HepG2 (cell line): ENCODE measurements around the gene CDCA4. TPM values are rescaled to one million over a fixed set of nuclear protein-coding genes. Genes with fewer than 3 reads are reported as not detected.

Source experiments
- ATAC-seq: fragments of 200-7000 bp; cut with Tn5 transposase; 3 replicates; pipeline ENCODE4 v1.9.1; 2020; ENCODE audit warnings: mild to moderate bottlenecking, moderate library complexity
- BruUV-seq: library from RNA; stranded (reverse); fragments of 400-500 nt; replicated peaks from 2 replicates; lab custom pipeline; 2021; lab: Mats Ljungman, UMichigan
- CTCF ChIA-PET: fragments of 300-600 bp; formaldehyde crosslinking; extraction: SDS; loops from one replicate; lab custom pipeline; 2021; ENCODE audit warnings: low total read pairs, inconsistent platforms, low intra/inter-chr PET ratio; lab: Yijun Ruan, JAX
- POLR2A ChIA-PET: fragments of 350-600 bp; sonication (Branson Sonifier 250); formaldehyde crosslinking; loops from one replicate; lab custom pipeline; 2020; ENCODE audit warnings: antibody characterized with exemption, inconsistent platforms; lab: Yijun Ruan, JAX
- DNase-seq: peaks from one replicate; pipeline ENCODE4 v3.0.0-alpha.2; 2015; ENCODE audit warnings: low spot score
- FAIRE-seq: peaks from 3 replicates; lab custom pipeline; 2011; peaks lifted over from hg19 to GRCh38; lab: Jason Lieb, UNC
- H2AFZ ChIP-seq: one replicate; pipeline ENCODE4 v1.6.1; 2011; ENCODE audit warnings: low read length, inconsistent platforms
- H3K27ac ChIP-seq: fragments of 300-600 bp; 3 replicates; pipeline ENCODE4 v1.8.0; 2011; ENCODE audit warnings: mixed run types, mild to moderate bottlenecking, mixed read lengths, low read length, inconsistent platforms; ENCODE audit not compliant: insufficient read depth; ENCODE audit errors: extremely low read length
- H3K27me3 ChIP-seq, 2 experiments: fragments of 200-600 bp in 1 of 2; 2 replicates in 1 of 2; 3 replicates in 1 of 2; pipeline versions ENCODE4 v1.6.0 to v1.8.0; 2011; ENCODE audit warnings: low read length in 2 of 2, mild to moderate bottlenecking in 2 of 2, moderate library complexity in 2 of 2, inconsistent platforms in 1 of 2; ENCODE audit not compliant: insufficient read depth in 2 of 2, control insufficient read depth in 1 of 2
- H3K36me3 ChIP-seq, 2 experiments: fragments of 200-600 bp in 1 of 2; replicated peaks in 1 of 2; 2 replicates in 1 of 2; 3 replicates in 1 of 2; pipeline versions ENCODE4 v1.5.1 to v1.8.0; 2011; ENCODE audit warnings: low read length in 2 of 2, inconsistent platforms in 1 of 2; ENCODE audit not compliant: insufficient read depth in 2 of 2, control insufficient read depth in 1 of 2
- H3K4me1 ChIP-seq: 2 replicates; pipeline ENCODE4 v1.5.1; 2012; ENCODE audit warnings: low read length, inconsistent platforms; ENCODE audit not compliant: insufficient read depth
- H3K4me2 ChIP-seq: 2 replicates; pipeline ENCODE4 v1.6.0; 2011; ENCODE audit warnings: low read depth, low read length, inconsistent platforms
- H3K4me3 ChIP-seq, 3 experiments: fragments of 200-600 bp in 1 of 3; sonication (generic), shearing (Covaris generic) in 1 of 3; replicated peaks in 1 of 3; 2 replicates each; pipeline ENCODE4 v1.5.1; 2011 to 2016; ENCODE audit warnings: low read length in 3 of 3, inconsistent platforms in 2 of 3, low read depth in 2 of 3, mild to moderate bottlenecking in 2 of 3, control low read depth in 1 of 3, mixed read lengths in 1 of 3; ENCODE audit not compliant: insufficient read depth in 1 of 3
- H3K79me2 ChIP-seq: one replicate; pipeline ENCODE4 v1.6.1; 2011; ENCODE audit warnings: low read length, inconsistent platforms; ENCODE audit not compliant: insufficient read depth
- H3K9ac ChIP-seq: 2 replicates; pipeline ENCODE4 v1.6.0; 2011; ENCODE audit warnings: mild to moderate bottlenecking, low read depth, low read length, inconsistent platforms; ENCODE audit not compliant: insufficient read depth
- H3K9me3 ChIP-seq: 2 replicates; pipeline ENCODE4 v1.5.1; 2012; ENCODE audit warnings: mild to moderate bottlenecking, low read length
- H4K20me1 ChIP-seq: 2 replicates; pipeline ENCODE4 v1.6.0; 2011; ENCODE audit warnings: inconsistent platforms, mild to moderate bottlenecking, low read length, moderate library complexity; ENCODE audit not compliant: insufficient read depth
- ZNF546 ChIP-seq: sonication (generic); formaldehyde crosslinking; conservative IDR thresholded peaks from 2 replicates; pipeline ENCODE4 v1.8.1; 2023; ENCODE audit warnings: mild to moderate bottlenecking, missing genetic modification reagents
- WGBS: methylation state at CpG from one replicate; pipeline ENCODE4 v1.1.6; 2017; ENCODE audit warnings: low lambda C conversion rate; 5-methylcytosine and 5-hydroxymethylcytosine counted together
- in situ Hi-C: cut with HindIII; loops from 2 replicates; pipeline ENCODE4 v1.10.0; 2017; ENCODE audit warnings: low pct_unique_long_range_greater_than_20kb; ENCODE audit not compliant: extremely low pct_ligation_motif_present
- intact Hi-C: fragments of 100-400 bp; cut with micrococcal nuclease; formaldehyde crosslinking; loops from one replicate; pipeline ENCODE4 v1.10.0; 2022; ENCODE audit not compliant: unreplicated experiment
- polyA plus RNA-seq, 8 experiments: library from polyadenylated mRNA; depleted of rRNA in 3 of 8; stranded (reverse) in 7 of 8; unstranded in 1 of 8; fragments of >200 nt; fragmentation: Illumina TruSeq in 4 of 8; extraction: Trizol in 4 of 8; gene quantifications; 2 replicates each; pipeline versions ENCODE4 v1.2.1 to v1.2.3, GENCODE V29; 2011 to 2016; ENCODE audit warnings: low read depth in 4 of 8, missing spikeins in 1 of 8, mixed read lengths in 1 of 8; ENCODE audit not compliant: insufficient read depth in 1 of 8
- total RNA-seq, 5 experiments: library from RNA; depleted of rRNA; stranded (reverse); fragments of >200 nt; fragmentation: Illumina TruSeq; extraction: Trizol; gene quantifications; 2 replicates each; pipeline ENCODE4 v1.2.3, GENCODE V29; 2016; ENCODE audit warnings: low read depth in 1 of 5
- TF ChIP-seq, protein P1 (sequence below): sonication (generic); formaldehyde crosslinking; IDR thresholded peaks from 2 replicates; pipeline ENCODE4 v1.4.0; 2020; ENCODE audit warnings: missing genetic modification reagents, mild to moderate bottlenecking, borderline replicate concordance
- TF ChIP-seq, protein P2 (sequence below): sonication (generic); formaldehyde crosslinking; IDR thresholded peaks from 2 replicates; pipeline ENCODE4 v1.5.1; 2020; ENCODE audit warnings: missing genetic modification reagents, mild to moderate bottlenecking, borderline replicate concordance
- TF ChIP-seq, protein P3 (sequence below): sonication (generic); formaldehyde crosslinking; IDR thresholded peaks from 2 replicates; pipeline ENCODE4 v1.4.0; 2020; ENCODE audit warnings: missing genetic modification reagents
- TF ChIP-seq, protein P4 (sequence below): sonication (generic); formaldehyde crosslinking; IDR thresholded peaks from 2 replicates; pipeline ENCODE4 v1.4.0; 2020; ENCODE audit warnings: missing genetic modification reagents, borderline replicate concordance
- TF ChIP-seq, protein P5 (sequence below): sonication (generic); formaldehyde crosslinking; IDR thresholded peaks from 2 replicates; pipeline ENCODE4 v1.4.0; 2020; ENCODE audit warnings: mild to moderate bottlenecking, low read depth, missing genetic modification reagents

Gene CDCA4
- total and polyA plus RNA-seq, 2 of the 13 experiments (the other 11 are each of a cell fraction or from before 2014, with no cell fraction given) = 19.7 to 43.1 TPM

DNA sequence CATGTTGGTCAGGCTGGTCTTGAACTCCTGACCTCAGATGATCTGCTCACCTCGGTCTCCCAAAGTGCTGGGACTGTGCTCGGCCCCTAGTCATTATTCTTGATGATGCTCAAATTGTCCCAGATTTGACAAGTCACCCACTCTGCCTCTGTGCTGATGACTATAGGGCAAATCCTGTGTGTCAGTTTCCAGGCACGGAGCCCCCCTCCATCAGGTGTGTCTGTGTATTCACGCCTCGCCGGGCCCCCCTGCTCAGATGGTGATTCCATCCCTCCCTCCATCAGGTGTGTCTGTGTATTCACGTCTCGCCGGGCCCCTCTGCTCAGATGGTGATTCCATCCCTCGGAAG lies 48.6 kb upstream of the CDCA4 start:
- CTCF ChIA-PET = no interaction called here
- TF ChIP-seq, protein P1, sequence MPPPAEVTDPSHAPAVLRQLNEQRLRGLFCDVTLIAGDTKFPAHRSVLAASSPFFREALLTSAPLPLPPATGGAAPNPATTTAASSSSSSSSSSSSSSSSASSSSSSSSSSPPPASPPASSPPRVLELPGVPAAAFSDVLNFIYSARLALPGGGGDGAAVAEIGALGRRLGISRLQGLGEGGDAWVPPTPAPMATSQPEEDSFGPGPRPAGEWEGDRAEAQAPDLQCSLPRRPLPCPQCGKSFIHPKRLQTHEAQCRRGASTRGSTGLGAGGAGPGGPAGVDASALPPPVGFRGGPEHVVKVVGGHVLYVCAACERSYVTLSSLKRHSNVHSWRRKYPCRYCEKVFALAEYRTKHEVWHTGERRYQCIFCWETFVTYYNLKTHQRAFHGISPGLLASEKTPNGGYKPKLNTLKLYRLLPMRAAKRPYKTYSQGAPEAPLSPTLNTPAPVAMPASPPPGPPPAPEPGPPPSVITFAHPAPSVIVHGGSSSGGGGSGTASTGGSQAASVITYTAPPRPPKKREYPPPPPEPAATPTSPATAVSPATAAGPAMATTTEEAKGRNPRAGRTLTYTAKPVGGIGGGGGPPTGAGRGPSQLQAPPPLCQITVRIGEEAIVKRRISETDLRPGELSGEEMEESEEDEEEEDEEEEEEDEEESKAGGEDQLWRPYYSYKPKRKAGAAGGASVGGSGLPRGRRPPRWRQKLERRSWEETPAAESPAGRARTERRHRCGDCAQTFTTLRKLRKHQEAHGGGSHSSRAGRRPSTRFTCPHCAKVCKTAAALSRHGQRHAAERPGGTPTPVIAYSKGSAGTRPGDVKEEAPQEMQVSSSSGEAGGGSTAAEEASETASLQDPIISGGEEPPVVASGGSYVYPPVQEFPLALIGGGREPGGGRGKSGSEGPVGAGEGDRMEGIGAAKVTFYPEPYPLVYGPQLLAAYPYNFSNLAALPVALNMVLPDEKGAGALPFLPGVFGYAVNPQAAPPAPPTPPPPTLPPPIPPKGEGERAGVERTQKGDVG (CRISPR knock-in tag) = no peak
- TF ChIP-seq, protein P2, sequence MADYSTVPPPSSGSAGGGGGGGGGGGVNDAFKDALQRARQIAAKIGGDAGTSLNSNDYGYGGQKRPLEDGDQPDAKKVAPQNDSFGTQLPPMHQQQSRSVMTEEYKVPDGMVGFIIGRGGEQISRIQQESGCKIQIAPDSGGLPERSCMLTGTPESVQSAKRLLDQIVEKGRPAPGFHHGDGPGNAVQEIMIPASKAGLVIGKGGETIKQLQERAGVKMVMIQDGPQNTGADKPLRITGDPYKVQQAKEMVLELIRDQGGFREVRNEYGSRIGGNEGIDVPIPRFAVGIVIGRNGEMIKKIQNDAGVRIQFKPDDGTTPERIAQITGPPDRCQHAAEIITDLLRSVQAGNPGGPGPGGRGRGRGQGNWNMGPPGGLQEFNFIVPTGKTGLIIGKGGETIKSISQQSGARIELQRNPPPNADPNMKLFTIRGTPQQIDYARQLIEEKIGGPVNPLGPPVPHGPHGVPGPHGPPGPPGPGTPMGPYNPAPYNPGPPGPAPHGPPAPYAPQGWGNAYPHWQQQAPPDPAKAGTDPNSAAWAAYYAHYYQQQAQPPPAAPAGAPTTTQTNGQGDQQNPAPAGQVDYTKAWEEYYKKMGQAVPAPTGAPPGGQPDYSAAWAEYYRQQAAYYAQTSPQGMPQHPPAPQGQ (CRISPR knock-in tag) = no peak
- TF ChIP-seq, protein P3, sequence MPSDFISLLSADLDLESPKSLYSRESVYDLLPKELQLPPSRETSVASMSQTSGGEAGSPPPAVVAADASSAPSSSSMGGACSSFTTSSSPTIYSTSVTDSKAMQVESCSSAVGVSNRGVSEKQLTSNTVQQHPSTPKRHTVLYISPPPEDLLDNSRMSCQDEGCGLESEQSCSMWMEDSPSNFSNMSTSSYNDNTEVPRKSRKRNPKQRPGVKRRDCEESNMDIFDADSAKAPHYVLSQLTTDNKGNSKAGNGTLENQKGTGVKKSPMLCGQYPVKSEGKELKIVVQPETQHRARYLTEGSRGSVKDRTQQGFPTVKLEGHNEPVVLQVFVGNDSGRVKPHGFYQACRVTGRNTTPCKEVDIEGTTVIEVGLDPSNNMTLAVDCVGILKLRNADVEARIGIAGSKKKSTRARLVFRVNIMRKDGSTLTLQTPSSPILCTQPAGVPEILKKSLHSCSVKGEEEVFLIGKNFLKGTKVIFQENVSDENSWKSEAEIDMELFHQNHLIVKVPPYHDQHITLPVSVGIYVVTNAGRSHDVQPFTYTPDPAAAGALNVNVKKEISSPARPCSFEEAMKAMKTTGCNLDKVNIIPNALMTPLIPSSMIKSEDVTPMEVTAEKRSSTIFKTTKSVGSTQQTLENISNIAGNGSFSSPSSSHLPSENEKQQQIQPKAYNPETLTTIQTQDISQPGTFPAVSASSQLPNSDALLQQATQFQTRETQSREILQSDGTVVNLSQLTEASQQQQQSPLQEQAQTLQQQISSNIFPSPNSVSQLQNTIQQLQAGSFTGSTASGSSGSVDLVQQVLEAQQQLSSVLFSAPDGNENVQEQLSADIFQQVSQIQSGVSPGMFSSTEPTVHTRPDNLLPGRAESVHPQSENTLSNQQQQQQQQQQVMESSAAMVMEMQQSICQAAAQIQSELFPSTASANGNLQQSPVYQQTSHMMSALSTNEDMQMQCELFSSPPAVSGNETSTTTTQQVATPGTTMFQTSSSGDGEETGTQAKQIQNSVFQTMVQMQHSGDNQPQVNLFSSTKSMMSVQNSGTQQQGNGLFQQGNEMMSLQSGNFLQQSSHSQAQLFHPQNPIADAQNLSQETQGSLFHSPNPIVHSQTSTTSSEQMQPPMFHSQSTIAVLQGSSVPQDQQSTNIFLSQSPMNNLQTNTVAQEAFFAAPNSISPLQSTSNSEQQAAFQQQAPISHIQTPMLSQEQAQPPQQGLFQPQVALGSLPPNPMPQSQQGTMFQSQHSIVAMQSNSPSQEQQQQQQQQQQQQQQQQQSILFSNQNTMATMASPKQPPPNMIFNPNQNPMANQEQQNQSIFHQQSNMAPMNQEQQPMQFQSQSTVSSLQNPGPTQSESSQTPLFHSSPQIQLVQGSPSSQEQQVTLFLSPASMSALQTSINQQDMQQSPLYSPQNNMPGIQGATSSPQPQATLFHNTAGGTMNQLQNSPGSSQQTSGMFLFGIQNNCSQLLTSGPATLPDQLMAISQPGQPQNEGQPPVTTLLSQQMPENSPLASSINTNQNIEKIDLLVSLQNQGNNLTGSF (CRISPR knock-in tag) = no peak
- no peak for TF ChIP-seq ZNF546 (CRISPR knock-in tag)
- TF ChIP-seq, protein P4, sequence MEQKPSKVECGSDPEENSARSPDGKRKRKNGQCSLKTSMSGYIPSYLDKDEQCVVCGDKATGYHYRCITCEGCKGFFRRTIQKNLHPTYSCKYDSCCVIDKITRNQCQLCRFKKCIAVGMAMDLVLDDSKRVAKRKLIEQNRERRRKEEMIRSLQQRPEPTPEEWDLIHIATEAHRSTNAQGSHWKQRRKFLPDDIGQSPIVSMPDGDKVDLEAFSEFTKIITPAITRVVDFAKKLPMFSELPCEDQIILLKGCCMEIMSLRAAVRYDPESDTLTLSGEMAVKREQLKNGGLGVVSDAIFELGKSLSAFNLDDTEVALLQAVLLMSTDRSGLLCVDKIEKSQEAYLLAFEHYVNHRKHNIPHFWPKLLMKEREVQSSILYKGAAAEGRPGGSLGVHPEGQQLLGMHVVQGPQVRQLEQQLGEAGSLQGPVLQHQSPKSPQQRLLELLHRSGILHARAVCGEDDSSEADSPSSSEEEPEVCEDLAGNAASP = no peak
- TF ChIP-seq, protein P5, sequence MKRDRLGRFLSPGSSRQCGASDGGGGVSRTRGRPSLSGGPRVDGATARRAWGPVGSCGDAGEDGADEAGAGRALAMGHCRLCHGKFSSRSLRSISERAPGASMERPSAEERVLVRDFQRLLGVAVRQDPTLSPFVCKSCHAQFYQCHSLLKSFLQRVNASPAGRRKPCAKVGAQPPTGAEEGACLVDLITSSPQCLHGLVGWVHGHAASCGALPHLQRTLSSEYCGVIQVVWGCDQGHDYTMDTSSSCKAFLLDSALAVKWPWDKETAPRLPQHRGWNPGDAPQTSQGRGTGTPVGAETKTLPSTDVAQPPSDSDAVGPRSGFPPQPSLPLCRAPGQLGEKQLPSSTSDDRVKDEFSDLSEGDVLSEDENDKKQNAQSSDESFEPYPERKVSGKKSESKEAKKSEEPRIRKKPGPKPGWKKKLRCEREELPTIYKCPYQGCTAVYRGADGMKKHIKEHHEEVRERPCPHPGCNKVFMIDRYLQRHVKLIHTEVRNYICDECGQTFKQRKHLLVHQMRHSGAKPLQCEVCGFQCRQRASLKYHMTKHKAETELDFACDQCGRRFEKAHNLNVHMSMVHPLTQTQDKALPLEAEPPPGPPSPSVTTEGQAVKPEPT (CRISPR knock-in tag) = no peak

More for the DNA sequence above, 48.6 kb upstream of the CDCA4 start:
- Histone ChIP-seq H3K4me2 (no peak overlapping the region), H3K79me2 (no peaks in the 10 kb centered on the region), H3K9me3 (no peaks in the 10 kb centered on the region), H3K4me3 (no peak overlapping the region), H2AFZ (no peak overlapping the region), H3K36me3 (no peaks in the 10 kb centered on the region), H4K20me1 (no peaks in the 10 kb centered on the region), H3K27ac (no peak overlapping the region), H3K9ac (no peak overlapping the region), H3K4me1 (peaks cover 9% of the 10 kb centered on the region), H3K27me3 (peaks cover 12 to 65% of the 10 kb centered on the region in 2 experiments; a peak in 4 of 5 replicates)
- in situ Hi-C loops (no loop called here), intact Hi-C loops (no loop called here)
- FAIRE-seq = no peak
- no TSS peak for BruUV-seq
- no peak for ATAC-seq
- 38% methylated on average over 10 of the region's 10 CpGs for WGBS
- no peak for DNase-seq
- POLR2A ChIA-PET = no interaction called here
